CD4-positive, alpha-beta T cell treated with Interleukin-6 at 100 ng/mL for 8 hours (primary cell): ENCODE measurements around the gene SNX19.
A peak's percentile ranks its signal among the peaks of the same experiment; 100 is the strongest.

Source experiments
- DNase-seq: peaks from one replicate; pipeline ENCODE4 v3.0.0-alpha.2; 2020; ENCODE audit warnings: mixed read lengths, low spot score

SNX19 gene

DNA sequence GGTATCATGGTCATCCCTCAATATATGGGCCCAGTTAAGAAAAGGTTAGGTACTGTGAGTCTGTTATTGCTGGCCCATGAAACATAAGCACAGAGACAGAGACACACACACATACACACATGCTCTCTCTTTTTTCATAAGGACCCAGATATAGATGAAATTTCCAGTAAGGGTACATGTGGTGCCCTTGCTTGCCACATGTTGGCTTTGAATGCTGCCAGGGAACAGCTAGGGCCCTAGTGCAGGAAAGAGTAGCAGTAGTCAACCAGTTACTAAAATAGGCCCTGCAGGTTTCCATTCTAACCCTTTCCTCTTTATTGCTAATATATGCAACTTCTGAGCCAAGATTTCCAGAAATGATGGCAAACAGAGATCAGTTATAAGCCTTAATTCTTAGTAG, 9.1 kb downstream of the SNX19 start:
- DNase-seq = no peak

DNA sequence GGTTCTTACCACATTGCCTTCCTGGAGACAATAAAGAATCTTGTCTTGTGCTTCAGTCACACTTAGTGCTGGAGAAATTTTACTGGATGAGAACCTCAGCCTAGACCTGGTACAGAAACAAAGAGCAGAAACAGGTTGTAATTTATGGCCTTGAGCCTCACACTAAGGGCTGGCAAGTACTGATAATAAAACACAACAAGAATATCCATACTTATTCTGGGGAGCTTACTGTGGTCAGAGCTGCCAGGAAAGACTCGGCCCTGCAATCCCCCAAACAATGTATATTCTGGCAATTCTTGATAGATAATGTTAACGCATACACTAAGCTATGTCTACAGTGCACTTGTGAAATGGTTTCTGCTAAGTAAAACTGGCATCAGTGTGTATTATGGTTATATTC, 9.7 kb downstream of the SNX19 start:
- no peak for DNase-seq

DNA sequence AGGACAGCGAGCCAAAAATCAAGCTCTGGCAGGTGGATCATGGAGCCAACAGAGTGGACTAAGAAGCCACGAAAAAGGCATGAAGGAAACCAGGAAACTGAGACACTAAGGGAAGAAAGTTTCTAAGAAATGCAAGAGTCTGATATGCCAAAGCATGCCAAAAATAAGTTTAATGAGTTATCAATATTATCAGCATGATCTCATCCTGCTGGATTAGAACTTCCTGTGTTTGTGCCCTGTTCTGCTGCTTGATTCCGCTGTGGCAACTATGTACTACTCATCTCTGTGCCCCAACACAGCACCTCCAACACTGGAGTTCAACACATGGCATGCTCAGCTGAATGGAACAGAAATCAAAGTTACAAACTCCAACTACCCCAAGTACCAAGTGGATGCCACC, 10.8 kb downstream of the SNX19 start:
- no peak for DNase-seq

DNA sequence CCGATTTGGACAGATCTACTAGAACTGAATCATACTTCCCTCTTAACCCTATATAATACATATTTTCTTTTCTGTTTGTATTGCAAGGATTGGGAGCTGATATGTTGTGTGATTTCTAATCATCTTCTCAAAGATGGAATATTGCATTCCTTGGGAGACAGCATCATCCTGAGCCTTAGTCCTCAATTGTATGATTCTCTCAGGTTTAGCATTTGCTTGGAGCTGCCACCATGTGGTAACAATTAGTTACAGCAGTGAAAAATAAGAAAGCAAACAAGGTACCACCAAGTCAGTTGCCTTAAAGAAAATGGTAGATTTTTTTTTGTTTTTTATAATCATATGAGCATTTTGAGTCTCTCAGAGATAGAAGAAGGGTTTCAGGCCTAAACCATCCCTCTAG, 11.9 kb downstream of the SNX19 start:
- no peak for DNase-seq

DNA sequence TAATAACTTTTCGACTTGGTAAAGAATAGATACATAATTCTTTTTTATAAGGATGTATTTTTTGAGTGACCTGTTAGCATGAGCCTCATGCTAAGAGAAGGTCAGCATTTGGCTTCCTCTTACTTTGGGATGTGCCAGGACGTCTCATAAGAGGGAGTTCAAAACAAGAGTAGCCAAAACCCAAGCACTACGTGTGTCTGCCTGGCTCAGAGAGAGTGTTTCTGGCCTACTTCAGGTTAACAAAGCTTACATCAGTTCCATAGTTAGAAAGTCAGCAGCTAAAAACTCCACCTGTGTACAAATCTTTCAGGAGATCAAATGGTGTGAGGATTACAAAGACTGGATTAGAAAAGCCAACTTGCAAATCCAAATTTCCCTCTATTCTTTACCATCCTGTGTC, 13.9 kb downstream of the SNX19 start:
- DNase-seq = no peak

DNA sequence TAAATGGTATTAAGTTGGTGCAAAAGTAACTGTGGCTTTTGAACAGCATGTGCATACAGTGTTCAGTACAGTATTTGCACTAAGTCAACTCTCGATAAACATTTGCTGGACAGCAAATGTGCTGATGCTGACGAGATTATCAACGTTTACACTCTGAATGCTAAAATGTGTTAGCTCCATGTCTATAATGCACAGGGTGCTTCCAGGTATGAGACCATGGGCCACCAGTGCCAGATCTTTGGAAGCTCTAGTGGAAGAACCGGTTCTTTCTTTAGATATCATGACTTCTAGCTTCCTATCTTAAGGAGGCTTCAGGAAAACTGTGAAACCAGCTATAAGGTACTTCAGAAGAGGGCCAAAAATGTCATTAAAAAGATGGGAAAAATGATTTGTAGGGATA, 17.2 kb downstream of the SNX19 start:
- DNase-seq = no peak

DNA sequence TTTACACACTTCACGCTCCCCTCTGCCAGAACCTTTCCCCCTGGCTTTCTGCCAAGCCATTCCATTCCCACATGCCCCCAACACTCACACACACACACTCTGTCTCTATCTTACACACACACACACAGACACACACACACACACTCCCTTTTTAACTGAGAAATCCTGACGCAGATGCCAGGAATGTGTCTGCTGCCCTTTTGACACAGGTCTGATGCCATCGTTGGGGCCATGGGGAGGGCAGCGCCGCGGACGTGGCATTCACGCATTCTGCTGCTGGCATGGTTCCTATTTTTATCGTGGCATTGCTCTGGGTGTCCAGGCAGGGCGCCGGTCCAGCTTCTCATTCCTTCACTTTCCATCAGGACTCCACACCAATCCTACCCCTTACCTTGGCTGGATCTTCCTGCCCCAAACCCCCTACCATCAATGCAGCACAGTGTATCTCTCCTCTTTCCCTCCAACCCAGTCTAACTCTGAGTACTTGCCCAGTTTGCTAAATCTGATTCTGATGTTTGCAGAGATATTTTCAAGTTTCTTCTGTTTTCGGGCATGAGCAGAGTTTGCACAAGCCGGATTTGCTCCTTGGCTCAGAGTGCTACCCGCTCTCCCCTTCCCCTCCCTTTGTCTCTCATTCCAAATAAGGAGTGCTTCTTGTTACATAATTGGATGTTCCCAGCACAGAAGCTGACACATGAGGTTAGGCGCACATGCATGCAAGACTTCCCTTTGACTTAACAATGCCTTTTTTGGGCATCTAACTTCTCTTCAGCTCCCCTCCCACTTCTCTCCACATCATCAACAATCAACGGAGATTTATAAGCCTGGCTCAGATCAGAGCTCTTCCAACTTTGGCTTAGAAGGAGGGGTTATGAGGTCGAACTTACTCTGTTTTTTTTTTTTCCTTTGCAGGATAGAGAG, 18.8 kb downstream of the SNX19 start:
- DNase-seq = no peak

DNA sequence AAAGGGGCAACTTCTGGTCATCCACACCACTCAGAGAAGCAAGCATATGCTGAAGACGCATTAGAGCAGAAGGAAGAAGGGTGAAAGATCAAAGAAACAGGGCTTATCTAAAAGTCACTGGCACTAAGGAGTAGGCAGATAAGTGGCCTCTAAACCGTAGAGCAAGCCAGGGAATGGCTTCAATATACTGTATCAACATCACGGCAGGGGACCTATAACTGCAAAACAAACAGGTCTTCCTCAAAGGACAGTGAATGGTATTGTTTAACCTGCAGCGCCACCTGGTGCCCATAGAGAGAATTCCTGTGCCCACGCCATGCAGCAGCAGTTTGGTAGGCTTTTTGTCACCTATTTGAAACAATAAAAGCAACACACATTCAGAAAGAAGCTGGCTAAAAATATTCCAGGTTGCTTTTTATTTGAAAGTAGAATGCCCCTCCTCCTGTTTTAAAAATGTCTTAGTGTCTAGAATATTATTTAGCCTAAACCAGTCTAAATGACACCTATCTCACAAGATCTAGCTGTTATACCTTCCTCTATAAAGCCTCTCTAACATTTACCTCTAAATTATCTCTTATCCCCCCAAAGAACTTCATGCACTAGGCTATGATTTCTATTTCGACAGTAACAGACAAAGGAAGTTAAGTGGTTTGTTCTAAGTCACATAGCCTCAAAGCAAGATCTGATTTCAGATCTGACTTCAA, 21.8 kb downstream of the SNX19 start:
- DNase-seq = peak; percentile 59

DNA sequence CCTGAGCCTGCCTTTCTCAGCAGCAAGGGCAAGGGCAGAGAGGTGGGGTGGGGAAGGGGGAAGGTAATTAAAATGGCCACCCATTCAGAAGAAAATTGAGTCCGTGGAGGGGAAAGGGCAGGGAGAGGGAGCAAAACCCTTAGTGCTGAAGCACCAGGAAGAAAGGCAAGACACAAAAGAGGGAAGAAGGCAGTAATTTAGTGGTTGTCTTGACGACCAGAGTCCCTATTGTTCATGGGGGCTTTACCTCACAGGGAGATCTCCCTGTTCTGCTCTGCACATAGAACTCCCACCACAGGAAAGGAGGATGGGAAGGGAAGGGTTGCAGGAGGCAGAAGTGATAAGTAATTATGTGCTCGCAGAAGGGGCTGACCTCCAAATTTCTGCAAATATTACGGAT, 23.4 kb downstream of the SNX19 start:
- no peak for DNase-seq

DNA sequence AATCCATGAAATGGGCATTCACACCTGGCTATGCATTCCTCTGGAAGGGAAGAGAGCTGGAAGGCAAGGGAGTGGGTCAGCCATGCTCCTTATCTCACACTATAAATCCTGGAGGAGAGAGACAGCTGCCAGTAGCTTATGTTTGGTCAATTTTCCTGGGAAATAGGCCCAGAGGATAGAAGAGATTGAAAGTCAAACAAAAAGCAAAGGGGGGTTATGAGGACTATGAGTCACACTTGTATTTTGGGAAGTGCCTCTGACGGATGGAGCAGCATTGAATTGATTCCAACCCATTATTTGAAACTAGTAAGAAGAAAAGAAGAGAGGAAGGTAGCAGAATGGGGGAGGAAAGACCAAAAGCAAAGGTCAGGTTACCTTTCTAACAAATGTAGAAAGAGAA, 25.0 kb downstream of the SNX19 start:
- no peak for DNase-seq

DNA sequence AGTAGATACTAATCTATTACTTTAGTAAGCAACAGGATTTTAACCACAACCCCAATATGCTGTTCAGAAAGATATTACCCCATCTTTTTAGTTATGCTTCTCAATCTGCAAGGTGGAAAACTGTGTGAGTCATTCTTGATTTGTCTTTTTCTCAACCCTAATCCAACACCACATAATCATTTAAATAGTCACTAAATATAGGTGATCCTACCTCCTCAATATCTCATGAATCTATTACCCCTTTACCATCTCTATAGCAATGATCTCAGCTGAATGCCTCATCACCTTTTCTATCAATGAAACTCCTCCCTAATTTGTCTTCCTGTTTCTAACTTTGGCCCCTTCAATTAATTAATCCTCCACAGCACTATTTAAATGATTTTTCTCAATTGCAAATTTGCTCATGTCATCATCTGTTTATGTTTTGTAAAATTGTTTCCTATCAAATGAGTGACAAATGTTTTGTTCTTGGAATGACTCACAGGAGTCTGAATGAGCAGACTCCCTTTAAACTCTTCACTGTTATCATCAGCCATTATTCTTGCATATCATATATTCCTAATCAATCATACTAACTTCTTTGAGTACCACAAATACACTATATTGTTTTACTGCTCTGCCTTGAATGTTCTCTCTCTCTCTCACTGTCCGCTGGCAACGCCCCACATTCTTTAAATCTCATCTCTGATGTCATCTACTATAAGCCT, 26.1 kb downstream of the SNX19 start:
- DNase-seq = no peak

DNA sequence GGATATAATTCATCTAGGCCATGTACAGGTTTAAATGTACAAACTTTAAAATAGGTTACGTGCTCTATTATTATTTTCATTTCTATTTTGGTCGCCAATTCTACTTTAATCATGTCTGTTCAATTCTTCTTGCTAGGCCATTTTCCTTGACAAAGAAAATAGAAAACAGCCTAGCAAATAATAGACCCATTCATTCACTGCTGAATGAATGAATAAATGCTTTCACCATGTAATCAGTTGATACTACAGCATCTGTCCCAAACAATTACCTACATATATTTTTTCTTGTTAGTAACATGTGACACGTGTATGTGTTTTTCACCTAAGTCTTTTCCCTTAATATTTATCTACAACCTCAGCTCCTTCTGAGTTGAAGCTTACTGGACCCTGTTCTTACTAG, 27.5 kb downstream of the SNX19 start:
- no peak for DNase-seq

DNA sequence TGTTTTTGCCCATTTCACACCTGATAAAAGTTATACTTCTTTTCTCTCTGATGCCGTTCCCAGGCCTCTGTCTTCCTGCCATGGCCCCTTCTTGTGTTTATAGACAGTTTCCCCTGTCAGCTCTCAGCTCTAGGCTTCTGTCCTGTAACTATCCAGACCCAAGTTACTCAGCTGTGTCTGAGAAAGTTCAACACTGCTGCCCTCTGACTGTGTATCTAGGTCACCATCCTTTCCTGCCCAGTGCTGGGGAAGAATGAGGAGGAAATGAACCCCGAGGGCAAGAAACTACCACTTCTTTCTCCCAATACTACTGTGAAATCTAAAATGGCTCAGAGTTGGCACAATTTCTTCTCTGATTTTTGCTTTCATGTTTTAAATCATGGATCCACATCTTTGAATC, 29.6 kb downstream of the SNX19 start:
- no peak for DNase-seq

DNA sequence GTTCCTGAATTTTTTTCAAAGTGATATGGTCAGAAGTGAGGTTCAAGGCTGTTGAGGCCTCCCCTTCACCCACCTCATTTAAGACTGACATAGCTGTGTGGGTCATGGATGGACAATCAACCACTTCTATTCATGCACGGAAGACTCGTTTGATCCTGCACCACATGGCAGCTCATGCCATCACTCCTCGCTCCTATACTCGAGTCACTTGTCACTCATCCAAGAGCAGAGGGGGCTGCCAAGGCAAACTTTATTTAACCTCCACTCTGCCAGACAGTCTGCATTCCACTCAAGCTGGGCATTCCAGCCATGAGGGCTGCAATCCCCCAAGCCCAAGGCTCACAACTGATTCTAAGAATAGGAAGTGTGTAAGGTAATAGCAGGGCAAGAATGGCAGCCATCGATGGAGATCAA, 34.1 kb downstream of the SNX19 start:
- no peak for DNase-seq

DNA sequence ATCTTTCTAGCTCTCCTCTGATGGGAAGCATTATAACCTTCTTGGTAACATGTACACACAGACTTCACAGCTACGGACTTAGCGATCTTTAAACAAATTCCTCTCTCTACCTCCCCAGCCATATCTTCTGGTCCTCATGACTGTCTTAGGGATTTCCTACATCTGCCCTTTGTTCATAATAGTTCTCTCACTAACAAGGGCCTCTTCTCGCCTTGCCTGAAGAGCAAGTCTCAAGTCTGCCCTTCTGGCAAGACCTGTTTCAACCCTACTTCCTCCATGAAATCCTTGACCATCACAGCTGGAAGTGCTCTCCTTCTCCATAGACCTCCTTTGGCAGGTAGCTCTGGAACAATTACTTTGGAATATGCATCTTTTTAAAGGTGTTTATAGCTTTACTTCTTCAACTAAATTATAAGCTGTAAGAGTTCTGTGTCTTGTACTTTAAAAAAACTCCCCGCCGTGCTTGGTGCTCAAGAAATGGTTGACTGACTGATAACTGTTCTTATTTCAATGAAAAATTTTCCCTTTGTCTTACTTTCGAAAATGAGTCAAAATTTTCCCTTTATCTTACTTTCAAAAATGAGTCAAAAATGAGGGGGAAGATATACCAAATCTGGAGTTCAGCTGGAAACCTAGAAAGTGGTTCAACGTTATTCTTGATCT, 34.7 kb downstream of the SNX19 start:
- no peak for DNase-seq

DNA sequence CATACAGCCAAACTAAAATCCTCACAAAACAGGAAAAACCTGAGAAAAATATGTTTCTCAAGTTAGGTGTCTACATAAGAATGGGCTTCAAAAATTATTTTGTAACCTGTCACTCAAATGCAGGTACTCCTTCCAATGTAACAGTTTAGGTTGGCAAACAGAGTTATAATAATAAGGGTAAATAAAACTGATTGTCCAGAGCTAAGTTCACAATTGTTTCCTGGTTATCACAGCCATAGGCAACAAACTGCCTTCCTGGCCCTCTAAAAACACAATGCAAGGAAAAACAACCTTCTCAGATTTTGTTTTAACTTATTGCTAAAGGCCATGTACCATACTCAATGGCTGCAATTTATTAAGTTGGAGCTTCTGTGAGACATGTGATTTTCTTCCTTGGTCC, 36.4 kb downstream of the SNX19 start:
- DNase-seq = no peak

DNA sequence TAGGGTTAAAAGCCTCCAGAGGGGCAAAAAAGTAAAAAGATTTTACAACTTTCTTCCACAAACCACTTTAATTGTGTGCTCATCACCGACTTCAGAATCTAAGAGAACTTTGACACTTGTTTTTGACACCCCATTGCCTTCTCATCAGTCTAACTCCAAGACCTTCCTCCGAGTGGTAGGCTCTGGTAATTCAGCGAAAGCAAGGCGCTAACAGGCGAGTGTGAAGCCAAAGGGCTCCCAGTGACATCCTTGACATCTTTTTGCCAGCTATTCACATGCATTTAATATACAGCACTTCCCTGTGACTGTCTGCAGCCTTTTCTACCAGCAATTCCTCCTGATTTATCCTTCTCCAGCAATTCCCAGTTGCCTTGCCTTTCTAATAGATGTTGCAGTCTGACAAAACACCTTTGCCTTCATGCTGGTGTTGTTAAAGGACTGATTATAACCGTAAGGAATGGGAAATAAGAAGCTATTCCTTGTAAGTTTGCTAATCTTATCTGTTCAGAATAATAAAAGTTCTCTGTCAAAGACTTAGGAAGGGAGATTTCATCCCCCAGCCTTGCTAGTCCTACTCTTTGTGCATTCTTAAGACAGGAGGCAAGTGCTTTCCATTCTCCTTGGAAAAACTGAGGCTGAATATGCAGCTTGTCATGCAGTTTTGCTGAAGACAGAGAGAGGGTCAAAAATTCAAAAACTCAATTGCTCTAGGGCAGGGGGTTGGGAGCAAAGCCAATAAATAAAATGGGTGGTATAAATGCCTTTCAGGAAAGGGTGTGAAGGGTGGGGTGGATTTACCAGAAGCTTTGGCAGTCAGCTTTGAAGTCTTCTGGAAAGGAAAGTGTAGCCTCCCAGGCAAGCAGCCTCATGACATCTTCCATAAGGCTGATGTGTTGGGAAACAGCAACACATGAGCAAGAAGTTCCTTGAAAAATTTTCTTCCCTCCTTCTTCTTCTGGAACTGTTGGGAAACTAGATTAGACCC, 39.1 kb downstream of the SNX19 start:
- DNase-seq = no peak

DNA sequence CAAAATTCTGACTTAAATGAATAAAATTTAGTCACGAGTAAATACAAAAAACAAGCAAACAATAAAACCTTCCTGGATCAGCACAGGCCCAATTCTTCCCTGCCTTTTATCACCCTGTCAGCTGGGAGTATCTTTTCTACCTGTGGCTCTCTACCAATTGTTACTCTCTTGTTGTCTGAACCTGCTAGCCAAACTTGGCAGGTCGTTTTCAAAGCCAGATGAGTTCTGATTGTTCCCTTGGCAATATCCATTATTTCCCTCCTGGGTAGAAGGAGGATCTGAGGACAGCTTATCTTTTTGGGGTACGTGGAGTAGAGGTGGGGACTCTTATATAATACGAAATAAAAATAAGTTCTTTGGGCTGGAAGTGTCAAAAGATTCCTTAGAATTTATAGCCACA, 40.2 kb downstream of the SNX19 start:
- no peak for DNase-seq

DNA sequence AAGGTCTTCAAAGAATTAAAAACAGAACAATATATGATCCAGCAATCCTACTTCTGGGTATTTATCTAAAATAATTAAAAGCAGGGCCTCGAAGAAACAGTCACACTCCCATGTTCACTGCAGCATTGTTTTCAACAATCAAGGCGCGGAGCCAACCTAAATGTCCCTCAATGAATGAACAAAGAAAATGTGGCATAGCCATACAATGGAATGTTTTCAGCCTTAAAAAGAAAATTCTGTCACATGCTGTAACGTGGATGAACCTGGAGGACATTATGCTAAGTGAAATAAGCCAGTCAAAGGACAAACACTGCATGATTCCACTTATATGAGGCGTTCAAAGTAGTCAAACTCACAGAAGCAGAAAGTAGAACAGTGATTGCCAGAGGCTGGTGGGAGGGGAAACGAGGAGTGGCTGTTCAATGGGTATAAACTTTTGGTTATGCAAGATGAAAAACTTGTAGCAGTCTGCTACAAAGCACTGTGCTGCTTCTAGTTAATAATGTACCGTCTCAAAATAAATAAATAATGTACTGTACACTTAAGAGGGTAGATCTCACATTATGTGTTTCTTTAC, 41.2 kb downstream of the SNX19 start:
- DNase-seq = no peak

DNA sequence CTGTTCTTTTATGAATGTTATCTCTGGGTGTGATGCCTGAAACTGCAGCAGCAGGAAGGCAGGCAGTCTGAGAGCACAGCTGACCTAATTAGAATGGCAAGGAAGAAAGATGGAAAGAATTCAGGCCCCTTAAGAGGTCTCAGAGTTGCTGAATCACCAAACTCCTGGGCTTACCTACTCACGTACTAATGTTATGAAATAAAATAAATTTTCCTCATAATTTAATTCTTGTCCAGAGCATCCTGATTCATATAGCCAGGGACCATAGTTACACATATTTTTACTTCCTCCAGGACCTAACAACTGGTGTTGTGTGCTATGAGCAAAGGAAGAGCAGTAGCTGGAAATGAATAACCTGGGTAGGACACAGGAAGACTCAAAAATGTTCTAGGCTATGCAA, 41.9 kb downstream of the SNX19 start:
- DNase-seq = no peak

DNA sequence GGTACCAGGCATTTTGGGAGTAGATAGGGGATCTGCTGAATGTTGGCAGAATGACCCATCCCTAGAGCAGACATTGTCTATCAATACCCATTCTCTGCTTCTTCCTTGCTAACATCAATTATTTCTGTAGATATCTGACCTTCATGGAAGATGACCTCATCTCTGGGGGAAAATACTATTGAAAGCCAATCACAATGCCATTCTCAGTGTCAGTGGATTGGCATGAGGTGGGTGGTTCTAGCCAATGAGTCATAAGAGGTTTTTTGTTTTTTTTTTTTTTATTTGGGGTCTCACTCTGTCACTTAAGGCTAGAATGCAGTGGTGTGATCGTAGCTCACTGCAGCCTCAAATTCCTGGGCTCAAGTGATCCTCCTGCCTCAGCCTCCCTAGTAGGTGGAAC, 42.5 kb downstream of the SNX19 start:
- DNase-seq = no peak
